Retinal pigment epithelial cell (primary cell): ENCODE results near the gene NLRP1.

Source experiments
- DNase-seq: peaks from one replicate; pipeline ENCODE4 v3.0.0-alpha.2; 2010; ENCODE audit warnings: low read depth
- H3K4me3 ChIP-seq: 2 replicates; pipeline ENCODE4 v1.5.1; 2011; ENCODE audit warnings: mild to moderate bottlenecking, low read length, control low read depth, moderate library complexity
- CTCF ChIP-seq: conservative IDR thresholded peaks from 2 replicates; pipeline ENCODE4 v1.5.1; 2011; ENCODE audit warnings: low read depth, low read length, control low read depth, inconsistent platforms

The NLRP1 gene

GRCh38 chr17:5473906-5474305 is 110.4 kb downstream of the NLRP1 start:
- TF ChIP-seq CTCF, result no peak
- no peak for DNase-seq
- no peak overlapping the region for H3K4me3 ChIP-seq

- no peak overlapping the region for H3K4me3 ChIP-seq
- DNase-seq, result no peak
- TF ChIP-seq CTCF, result no peak
These were observed 111.8 kb downstream of the NLRP1 start for GRCh38 chr17:5472511-5472910.

GRCh38 chr17:5468075-5468473 is 116.2 kb downstream of the NLRP1 start:
- no peak for DNase-seq
- no peak for TF ChIP-seq CTCF
- peak overlapping the region; percentile 90 for H3K4me3 ChIP-seq

GRCh38 chr17:5467416-5467815 is 116.9 kb downstream of the NLRP1 start:
- no peak for DNase-seq
- TF ChIP-seq CTCF, result no peak
- peak overlapping the region; percentile 90 for H3K4me3 ChIP-seq

- no peak for DNase-seq
- no peak for TF ChIP-seq CTCF
- no peak overlapping the region for H3K4me3 ChIP-seq
These were observed 118.0 kb downstream of the NLRP1 start for GRCh38 chr17:5466295-5466694.

GRCh38 chr17:5464717-5465507 is 119.4 kb downstream of the NLRP1 start:
- TF ChIP-seq CTCF, result no peak
- no peak overlapping the region for H3K4me3 ChIP-seq
- no peak for DNase-seq
